Lung (tissue), 12 donors: Measurements from ENCODE around the gene RTP2. TPM values are rescaled to one million over a fixed set of nuclear protein-coding genes. Genes with fewer than 3 reads are reported as not detected.
"Not testable (repeated sequence)": the region's sequence is repeated elsewhere in the genome, so short reads cannot be mapped to it uniquely, and the experiment has no call there.

Experiments
- ATAC-seq: fragments of 200-7000 bp; cut with Tn5 transposase; one replicate; pipeline ENCODE4 v1.9.1; 2020; ENCODE audit warnings: moderate number of reproducible peaks; ENCODE audit not compliant: insufficient read depth, low FRiP score
- DNase-seq, 3 donors: peaks; one replicate each; pipeline ENCODE4 v3.0.0-alpha.2; 2013 to 2017
- H3K27ac ChIP-seq, 2 donors: one replicate each; pipeline ENCODE4 v1.5.1; 2013; ENCODE audit warnings: mild to moderate bottlenecking in 2 of 2, moderate library complexity in 2 of 2, control low read depth in 1 of 2, inconsistent platforms in 1 of 2, low read depth in 1 of 2, low read length in 1 of 2
- H3K27me3 ChIP-seq, 3 donors: one replicate each; pipeline ENCODE4 v1.5.1; 2013; ENCODE audit warnings: low read length in 2 of 3; ENCODE audit not compliant: control insufficient read depth in 3 of 3, insufficient read depth in 3 of 3
- H3K36me3 ChIP-seq, 4 donors: one replicate each; pipeline ENCODE4 v1.5.1; 2013; ENCODE audit warnings: low read length in 4 of 4, mild to moderate bottlenecking in 1 of 4, moderate library complexity in 1 of 4; ENCODE audit not compliant: control insufficient read depth in 4 of 4, insufficient read depth in 4 of 4
- H3K4me1 ChIP-seq, 5 donors: one replicate each; pipeline ENCODE4 v1.5.1; 2013; ENCODE audit warnings: low read length in 5 of 5, mild to moderate bottlenecking in 2 of 5, moderate library complexity in 1 of 5; ENCODE audit not compliant: control insufficient read depth in 5 of 5, insufficient read depth in 5 of 5
- H3K4me3 ChIP-seq: one replicate; pipeline ENCODE4 v1.5.1; 2013; ENCODE audit warnings: mild to moderate bottlenecking, control low read depth, moderate library complexity
- H3K9ac ChIP-seq, 2 donors: one replicate each; pipeline ENCODE4 v1.5.1; 2013; ENCODE audit warnings: low read length in 2 of 2, control low read depth in 1 of 2; ENCODE audit not compliant: insufficient read depth in 1 of 2
- H3K9me3 ChIP-seq, 4 donors: one replicate each; pipeline ENCODE4 v1.5.1; 2013; ENCODE audit warnings: low read length in 3 of 4, mild to moderate bottlenecking in 1 of 4, moderate library complexity in 1 of 4; ENCODE audit not compliant: control insufficient read depth in 4 of 4, insufficient read depth in 3 of 4
- CTCF ChIP-seq: IDR thresholded peaks from 2 replicates; pipeline ENCODE4 v1.5.1; 2012; ENCODE audit warnings: mild to moderate bottlenecking; ENCODE audit errors: control extremely low read depth, extremely low read depth
- WGBS, 2 donors: extraction: QIAGEN DNeasy Blood & Tissue Kit; methylation state at CpG; one replicate each; pipeline ENCODE4 v1.1.7; 2013; 5-methylcytosine and 5-hydroxymethylcytosine counted together
- polyA plus RNA-seq, 2 donors: library from polyadenylated mRNA; stranded (reverse); fragments of 200-250 nt; gene quantifications; one replicate each; pipeline ENCODE4 v1.2.1, GENCODE V29; 2013
- total RNA-seq, 2 donors: library from RNA; depleted of rRNA in 1 of 2; stranded (reverse); fragments of >200 nt in 1 of 2; gene quantifications; one replicate each; pipeline ENCODE4 v1.2.1, GENCODE V29; 2014 to 2021
- donor health status: control.
- donor health status: control.
- donor health status: Bipolar disorder and iron deficiency.
- donor health status: healthy.
- donor health status: DM: yes; HTN: yes; CAD: no.

Gene RTP2
- total and polyA plus RNA-seq, 4 donors: not detected

GRCh38 chr3:187684444-187684843 lies 17.9 kb downstream of the RTP2 start:
- no peak for ATAC-seq

DNA sequence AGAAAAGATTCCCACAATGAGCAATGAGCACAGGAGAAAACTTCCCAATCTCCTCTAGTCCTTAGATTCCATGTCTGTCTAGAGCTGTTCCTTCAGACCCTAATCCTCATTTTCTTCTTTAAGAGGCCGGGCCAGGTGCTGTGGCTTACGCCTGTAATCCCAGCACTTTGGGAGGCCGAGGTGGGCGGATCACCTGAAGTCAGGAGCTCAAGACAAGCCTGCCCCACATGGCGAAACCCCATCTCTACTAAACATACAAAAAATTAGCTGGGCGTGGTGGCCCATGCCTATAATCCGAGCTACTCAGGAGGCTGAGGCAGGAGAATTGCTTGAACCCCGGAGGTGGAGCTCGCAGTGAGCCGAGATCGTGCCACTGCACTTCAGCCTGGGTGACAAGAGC lies 20.6 kb downstream of the RTP2 start:
- not testable (repeated sequence) for DNase-seq, H3K36me3 ChIP-seq, H3K4me1 ChIP-seq, H3K9me3 ChIP-seq, H3K27me3 ChIP-seq, H3K27ac ChIP-seq, H3K4me3 ChIP-seq, ATAC-seq, H3K9ac ChIP-seq
- WGBS, 2 donors: 83 to 86% methylated on average over 11 of the region's 11 CpGs

More at GRCh38 chr3:187684444-187684843, 17.9 kb downstream of the RTP2 start:
- WGBS, 2 donors: 90 to 100% methylated on average over 1 of the region's 1 CpG
- Histone ChIP-seq H3K36me3 (no peaks in the 10 kb centered on the region), H3K4me3 (no peak overlapping the region), H3K27ac (no peak overlapping the region), H3K27me3 (no peaks in the 10 kb centered on the region), H3K9ac (no peak overlapping the region), H3K4me1 (no peaks in the 10 kb centered on the region), H3K9me3 (peaks cover 0 to 6% (median 2%) of the 10 kb centered on the region in 4 donors)
- no peak for TF ChIP-seq CTCF
- DNase-seq: no peak

DNA sequence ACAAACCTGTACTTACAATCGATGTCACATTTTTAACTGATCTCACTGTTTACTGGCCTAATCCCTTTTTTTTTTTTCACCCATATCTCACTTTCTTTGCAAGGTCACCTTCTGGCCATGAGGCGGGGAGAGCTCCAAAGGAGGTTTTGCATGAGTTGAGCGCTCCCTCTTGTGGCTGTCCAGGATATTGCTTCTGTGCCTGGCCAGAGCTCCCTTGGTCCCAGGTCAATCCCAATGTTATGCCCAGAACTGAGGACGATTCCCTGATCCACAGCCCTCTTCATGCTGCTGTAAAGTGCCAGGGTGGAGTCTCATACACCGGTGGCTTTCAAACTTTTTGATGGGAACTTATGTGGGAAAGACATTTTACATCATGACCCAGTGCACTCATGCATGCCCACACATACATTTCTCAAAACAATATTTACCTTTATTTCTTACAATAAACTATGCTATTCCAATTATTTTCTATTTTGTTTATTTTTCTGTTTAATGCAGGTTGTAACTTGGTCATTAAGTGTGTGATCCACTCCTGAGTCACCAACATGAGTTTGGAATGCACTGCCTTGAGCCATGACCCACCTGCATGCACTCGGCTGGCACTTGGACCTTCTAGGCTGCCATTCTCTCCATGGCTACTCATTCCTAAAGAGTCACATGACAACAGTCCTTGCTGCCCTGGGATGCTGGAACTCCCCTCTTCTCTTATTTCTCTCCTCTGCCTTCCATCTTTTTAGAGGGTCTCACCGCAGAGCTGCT lies 22.5 kb downstream of the RTP2 start:
- Histone ChIP-seq H3K27me3 (peaks cover 0 to 4% (median 0%) of the 10 kb centered on the region in 3 donors), H3K9ac (no peak overlapping the region), H3K4me3 (no peak overlapping the region), H3K9me3 (no peaks in the 10 kb centered on the region), H3K36me3 (no peaks in the 10 kb centered on the region), H3K4me1 (no peaks in the 10 kb centered on the region), H3K27ac (no peak overlapping the region)
- DNase-seq: peak; percentile 66 to 72 (median 71)
- peak; percentile 90 for ATAC-seq
- TF ChIP-seq CTCF: peak; percentile 82
- WGBS, 2 donors: 30 to 31% methylated on average over 7 of the region's 7 CpGs

GRCh38 chr3:187678726-187679268 lies 23.6 kb downstream of the RTP2 start:
- TF ChIP-seq CTCF: peak; percentile 26
- ATAC-seq: peak; percentile 67
- H3K27ac ChIP-seq: no peak overlapping the region
- no peak overlapping the region for H3K4me3 ChIP-seq
- H3K27me3 ChIP-seq: peaks cover 0 to 4% (median 0%) of the 10 kb centered on the region in 3 donors
- H3K36me3 ChIP-seq: no peaks in the 10 kb centered on the region
- no peaks in the 10 kb centered on the region for H3K4me1 ChIP-seq
- H3K9me3 ChIP-seq: no peaks in the 10 kb centered on the region
- DNase-seq: peak; percentile 30 to 53 (median 51)
- WGBS, 2 donors: 24 to 25% methylated on average over 5 of the region's 5 CpGs
- no peak overlapping the region for H3K9ac ChIP-seq
